HepG2 (cell line): ENCODE data around the gene TNN.

Experiments
- JUND ChIP-seq: sonication (generic); formaldehyde crosslinking; IDR thresholded peaks from 2 replicates; pipeline ENCODE4 v1.8.0; 2022; ENCODE audit warnings: mild to moderate bottlenecking, missing genetic modification reagents
- MYC ChIP-seq: sonication (generic); formaldehyde crosslinking; IDR thresholded peaks from 2 replicates; pipeline ENCODE4 v1.9.0; 2021; ENCODE audit warnings: missing genetic modification reagents, borderline replicate concordance
- PAX8 ChIP-seq: sonication (generic); formaldehyde crosslinking; IDR thresholded peaks from 2 replicates; pipeline ENCODE4 v1.8.0; 2022; ENCODE audit warnings: mild to moderate bottlenecking, missing genetic modification reagents, borderline replicate concordance
- POLR2AphosphoS5 ChIP-seq: IDR thresholded peaks from 2 replicates; pipeline ENCODE4 v1.6.1; 2012; ENCODE audit warnings: low read depth, low read length
- TCF12 ChIP-seq, 2 experiments: fragments of 450-650 bp in 1 of 2; sonication (generic) in 1 of 2; formaldehyde crosslinking in 1 of 2; IDR thresholded peaks; 2 replicates each; pipeline versions ENCODE4 v1.6.1 to v1.8.0; 2017 to 2022; ENCODE audit warnings: antibody characterized with exemption in 1 of 2, mild to moderate bottlenecking in 1 of 2, missing genetic modification reagents in 1 of 2, moderate library complexity in 1 of 2
- ZNF280B ChIP-seq: sonication (generic); formaldehyde crosslinking; IDR thresholded peaks from 2 replicates; pipeline ENCODE4 v1.5.0; 2020; ENCODE audit warnings: missing genetic modification reagents, mild to moderate bottlenecking, borderline replicate concordance
- TF ChIP-seq, protein P1 (sequence below): sonication (generic); formaldehyde crosslinking; IDR thresholded peaks from 2 replicates; pipeline ENCODE4 v1.4.0; 2020; ENCODE audit warnings: missing genetic modification reagents
- TF ChIP-seq, protein P2 (sequence below): sonication (generic); formaldehyde crosslinking; IDR thresholded peaks from 2 replicates; pipeline ENCODE4 v1.5.0; 2020; ENCODE audit warnings: mild to moderate bottlenecking, missing genetic modification reagents, moderate library complexity

GRCh38 chr1:175054736-175055135 lies 12.9 kb upstream of the TNN start:
- no peak for TF ChIP-seq TCF12 (IDR thresholded peaks at IDR 0.05)
- no peak for TF ChIP-seq TCF12 (CRISPR knock-in tag; IDR thresholded peaks at IDR 0.05)
- no peak for TF ChIP-seq PAX8 (CRISPR knock-in tag)
- TF ChIP-seq, protein P1, sequence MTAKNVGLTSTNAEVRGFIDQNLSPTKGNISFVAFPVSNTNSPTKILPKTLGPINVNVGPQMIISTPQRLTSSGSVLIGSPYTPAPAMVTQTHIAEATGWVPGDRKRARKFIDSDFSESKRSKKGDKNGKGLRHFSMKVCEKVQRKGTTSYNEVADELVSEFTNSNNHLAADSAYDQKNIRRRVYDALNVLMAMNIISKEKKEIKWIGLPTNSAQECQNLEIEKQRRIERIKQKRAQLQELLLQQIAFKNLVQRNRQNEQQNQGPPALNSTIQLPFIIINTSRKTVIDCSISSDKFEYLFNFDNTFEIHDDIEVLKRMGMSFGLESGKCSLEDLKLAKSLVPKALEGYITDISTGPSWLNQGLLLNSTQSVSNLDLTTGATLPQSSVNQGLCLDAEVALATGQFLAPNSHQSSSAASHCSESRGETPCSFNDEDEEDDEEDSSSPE = no peak
- no peak for TF ChIP-seq MYC (CRISPR knock-in tag)
- no peak for TF ChIP-seq JUND (CRISPR knock-in tag)
- no peak for TF ChIP-seq ZNF280B (CRISPR knock-in tag)
- TF ChIP-seq, protein P2, sequence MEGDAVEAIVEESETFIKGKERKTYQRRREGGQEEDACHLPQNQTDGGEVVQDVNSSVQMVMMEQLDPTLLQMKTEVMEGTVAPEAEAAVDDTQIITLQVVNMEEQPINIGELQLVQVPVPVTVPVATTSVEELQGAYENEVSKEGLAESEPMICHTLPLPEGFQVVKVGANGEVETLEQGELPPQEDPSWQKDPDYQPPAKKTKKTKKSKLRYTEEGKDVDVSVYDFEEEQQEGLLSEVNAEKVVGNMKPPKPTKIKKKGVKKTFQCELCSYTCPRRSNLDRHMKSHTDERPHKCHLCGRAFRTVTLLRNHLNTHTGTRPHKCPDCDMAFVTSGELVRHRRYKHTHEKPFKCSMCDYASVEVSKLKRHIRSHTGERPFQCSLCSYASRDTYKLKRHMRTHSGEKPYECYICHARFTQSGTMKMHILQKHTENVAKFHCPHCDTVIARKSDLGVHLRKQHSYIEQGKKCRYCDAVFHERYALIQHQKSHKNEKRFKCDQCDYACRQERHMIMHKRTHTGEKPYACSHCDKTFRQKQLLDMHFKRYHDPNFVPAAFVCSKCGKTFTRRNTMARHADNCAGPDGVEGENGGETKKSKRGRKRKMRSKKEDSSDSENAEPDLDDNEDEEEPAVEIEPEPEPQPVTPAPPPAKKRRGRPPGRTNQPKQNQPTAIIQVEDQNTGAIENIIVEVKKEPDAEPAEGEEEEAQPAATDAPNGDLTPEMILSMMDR = no peak
- TF ChIP-seq POLR2AphosphoS5 = no peak
